ENCODE results near the gene TBCD. TPM values are rescaled to one million over a fixed set of nuclear protein-coding genes. Genes with fewer than 3 reads are reported as not detected.

The TBCD gene
- total RNA-seq, 1 experiment from 2014 or later, result 173 TPM

DNA sequence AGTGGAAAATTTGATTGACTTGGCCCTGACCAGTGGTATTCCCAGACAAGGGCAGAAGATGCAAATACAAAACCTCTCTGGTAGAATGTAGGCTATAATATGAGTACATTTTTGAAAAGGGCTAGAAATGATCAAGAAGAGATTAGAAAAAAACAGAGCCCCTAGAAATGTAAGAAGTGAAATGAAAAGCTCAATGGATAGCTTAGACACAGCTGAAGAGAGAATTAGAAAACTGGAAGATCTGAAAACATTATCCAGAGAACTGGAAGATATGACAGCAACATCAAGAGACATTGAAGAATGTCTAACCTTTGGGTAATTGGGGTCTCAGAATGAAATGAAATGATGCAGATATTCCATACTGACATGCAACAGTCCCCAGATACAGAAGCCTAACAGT is 193.1 kb downstream of the TBCD start:
- POLR2A ChIA-PET, result no interaction called here
- Mint-ChIP-seq H3K4me1 (no peaks in the 10 kb centered on the region), H3K36me3 (peaks cover 93% of the 10 kb centered on the region), H3K27me3 (ENCODE audit: low read depth) (peaks cover 19% of the 10 kb centered on the region), H3K9me3 (peaks cover 69% of the 10 kb centered on the region), H3K27ac (no peak overlapping the region), H3K4me3 (no peak overlapping the region)
- no peak for TF ChIP-seq SOX15 (CRISPR knock-in tag; IDR thresholded peaks at IDR 0.05)
- no peak for TF ChIP-seq GABPB1 (CRISPR knock-in tag; IDR thresholded peaks at IDR 0.05)
- TF ChIP-seq NR3C1 (CRISPR knock-in tag; conservative IDR thresholded peaks at IDR 0.05; ENCODE audit: low read depth), result no peak
- no peak for TF ChIP-seq SMAD3 (CRISPR knock-in tag; IDR thresholded peaks at IDR 0.05; ENCODE audit: borderline replicate concordance)
- TF ChIP-seq, protein P1, sequence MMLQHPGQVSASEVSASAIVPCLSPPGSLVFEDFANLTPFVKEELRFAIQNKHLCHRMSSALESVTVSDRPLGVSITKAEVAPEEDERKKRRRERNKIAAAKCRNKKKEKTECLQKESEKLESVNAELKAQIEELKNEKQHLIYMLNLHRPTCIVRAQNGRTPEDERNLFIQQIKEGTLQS (CRISPR knock-in tag; conservative IDR thresholded peaks at IDR 0.05), result no peak
- no peak for TF ChIP-seq IRF2 (CRISPR knock-in tag; IDR thresholded peaks at IDR 0.05; ENCODE audit: borderline replicate concordance, low read depth)
- TF ChIP-seq TEAD1 (CRISPR knock-in tag; IDR thresholded peaks at IDR 0.05), result no peak
- TF ChIP-seq ATF1 (CRISPR knock-in tag; IDR thresholded peaks at IDR 0.05), result no peak
- TF ChIP-seq, protein P2, sequence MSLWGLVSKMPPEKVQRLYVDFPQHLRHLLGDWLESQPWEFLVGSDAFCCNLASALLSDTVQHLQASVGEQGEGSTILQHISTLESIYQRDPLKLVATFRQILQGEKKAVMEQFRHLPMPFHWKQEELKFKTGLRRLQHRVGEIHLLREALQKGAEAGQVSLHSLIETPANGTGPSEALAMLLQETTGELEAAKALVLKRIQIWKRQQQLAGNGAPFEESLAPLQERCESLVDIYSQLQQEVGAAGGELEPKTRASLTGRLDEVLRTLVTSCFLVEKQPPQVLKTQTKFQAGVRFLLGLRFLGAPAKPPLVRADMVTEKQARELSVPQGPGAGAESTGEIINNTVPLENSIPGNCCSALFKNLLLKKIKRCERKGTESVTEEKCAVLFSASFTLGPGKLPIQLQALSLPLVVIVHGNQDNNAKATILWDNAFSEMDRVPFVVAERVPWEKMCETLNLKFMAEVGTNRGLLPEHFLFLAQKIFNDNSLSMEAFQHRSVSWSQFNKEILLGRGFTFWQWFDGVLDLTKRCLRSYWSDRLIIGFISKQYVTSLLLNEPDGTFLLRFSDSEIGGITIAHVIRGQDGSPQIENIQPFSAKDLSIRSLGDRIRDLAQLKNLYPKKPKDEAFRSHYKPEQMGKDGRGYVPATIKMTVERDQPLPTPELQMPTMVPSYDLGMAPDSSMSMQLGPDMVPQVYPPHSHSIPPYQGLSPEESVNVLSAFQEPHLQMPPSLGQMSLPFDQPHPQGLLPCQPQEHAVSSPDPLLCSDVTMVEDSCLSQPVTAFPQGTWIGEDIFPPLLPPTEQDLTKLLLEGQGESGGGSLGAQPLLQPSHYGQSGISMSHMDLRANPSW (CRISPR knock-in tag; conservative IDR thresholded peaks at IDR 0.05; ENCODE audit: low read depth), result no peak
- TF ChIP-seq ZNF219 (CRISPR knock-in tag; IDR thresholded peaks at IDR 0.05; ENCODE audit: borderline replicate concordance), result no peak
- TF ChIP-seq JUN (CRISPR knock-in tag; IDR thresholded peaks at IDR 0.05), result no peak
- TF ChIP-seq ZNF425 (CRISPR knock-in tag; conservative IDR thresholded peaks at IDR 0.05), result no peak
- TF ChIP-seq, protein P3, sequence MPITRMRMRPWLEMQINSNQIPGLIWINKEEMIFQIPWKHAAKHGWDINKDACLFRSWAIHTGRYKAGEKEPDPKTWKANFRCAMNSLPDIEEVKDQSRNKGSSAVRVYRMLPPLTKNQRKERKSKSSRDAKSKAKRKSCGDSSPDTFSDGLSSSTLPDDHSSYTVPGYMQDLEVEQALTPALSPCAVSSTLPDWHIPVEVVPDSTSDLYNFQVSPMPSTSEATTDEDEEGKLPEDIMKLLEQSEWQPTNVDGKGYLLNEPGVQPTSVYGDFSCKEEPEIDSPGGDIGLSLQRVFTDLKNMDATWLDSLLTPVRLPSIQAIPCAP (CRISPR knock-in tag; IDR thresholded peaks at IDR 0.05), result no peak
- TF ChIP-seq ZNF396 (CRISPR knock-in tag; IDR thresholded peaks at IDR 0.05; ENCODE audit: borderline replicate concordance), result no peak
- TF ChIP-seq, protein P4, sequence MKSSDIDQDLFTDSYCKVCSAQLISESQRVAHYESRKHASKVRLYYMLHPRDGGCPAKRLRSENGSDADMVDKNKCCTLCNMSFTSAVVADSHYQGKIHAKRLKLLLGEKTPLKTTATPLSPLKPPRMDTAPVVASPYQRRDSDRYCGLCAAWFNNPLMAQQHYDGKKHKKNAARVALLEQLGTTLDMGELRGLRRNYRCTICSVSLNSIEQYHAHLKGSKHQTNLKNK (CRISPR knock-in tag; IDR thresholded peaks at IDR 0.05), result no peak
- no peak for TF ChIP-seq FOXJ3 (CRISPR knock-in tag; IDR thresholded peaks at IDR 0.05; ENCODE audit: borderline replicate concordance)
- TF ChIP-seq, protein P5, sequence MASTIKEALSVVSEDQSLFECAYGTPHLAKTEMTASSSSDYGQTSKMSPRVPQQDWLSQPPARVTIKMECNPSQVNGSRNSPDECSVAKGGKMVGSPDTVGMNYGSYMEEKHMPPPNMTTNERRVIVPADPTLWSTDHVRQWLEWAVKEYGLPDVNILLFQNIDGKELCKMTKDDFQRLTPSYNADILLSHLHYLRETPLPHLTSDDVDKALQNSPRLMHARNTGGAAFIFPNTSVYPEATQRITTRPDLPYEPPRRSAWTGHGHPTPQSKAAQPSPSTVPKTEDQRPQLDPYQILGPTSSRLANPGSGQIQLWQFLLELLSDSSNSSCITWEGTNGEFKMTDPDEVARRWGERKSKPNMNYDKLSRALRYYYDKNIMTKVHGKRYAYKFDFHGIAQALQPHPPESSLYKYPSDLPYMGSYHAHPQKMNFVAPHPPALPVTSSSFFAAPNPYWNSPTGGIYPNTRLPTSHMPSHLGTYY (CRISPR knock-in tag; IDR thresholded peaks at IDR 0.05), result no peak
- CTCF ChIA-PET, result no interaction called here
- ATAC-seq (no peak), DNase-seq (ENCODE audit: low spot score) (no peak)

DNA sequence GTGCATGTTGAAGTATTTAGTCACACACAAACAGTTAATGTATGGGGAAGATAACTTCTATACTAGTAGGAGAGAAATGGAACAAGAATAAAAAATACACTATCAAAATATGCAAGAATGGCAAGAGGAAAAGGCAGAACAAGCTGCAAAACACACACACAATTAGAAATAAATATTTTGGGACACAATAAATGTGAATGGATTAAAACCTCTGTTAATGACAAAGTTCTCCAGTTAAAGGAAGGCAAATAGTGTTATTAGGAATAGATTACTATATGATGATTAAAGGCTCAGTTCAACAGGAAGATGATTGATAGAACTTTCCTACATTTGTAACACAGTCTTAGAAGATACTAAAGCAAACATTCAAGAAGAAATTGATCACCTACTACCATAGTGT is 194.2 kb downstream of the TBCD start:
- CTCF ChIA-PET, result no interaction called here
- Mint-ChIP-seq H3K9me3 (peaks cover 80% of the 10 kb centered on the region), H3K27ac (no peak overlapping the region), H3K36me3 (peaks cover 97% of the 10 kb centered on the region), H3K4me3 (no peak overlapping the region), H3K4me1 (no peaks in the 10 kb centered on the region), H3K27me3 (ENCODE audit: low read depth) (peaks cover 26% of the 10 kb centered on the region)
- DNase-seq (ENCODE audit: low spot score), result no peak
- ATAC-seq, result no peak
- POLR2A ChIA-PET, result no interaction called here
- no peak for TF ChIP-seq ZNF671 (CRISPR knock-in tag; IDR thresholded peaks at IDR 0.05)
- no peak for TF ChIP-seq ATF6 (CRISPR knock-in tag; IDR thresholded peaks at IDR 0.05)
- no peak for TF ChIP-seq TCF7 (CRISPR knock-in tag; IDR thresholded peaks at IDR 0.05; ENCODE audit: low read depth)
- TF ChIP-seq CDX4 (CRISPR knock-in tag; IDR thresholded peaks at IDR 0.05; ENCODE audit: borderline replicate concordance), result no peak
- TF ChIP-seq, protein P6, sequence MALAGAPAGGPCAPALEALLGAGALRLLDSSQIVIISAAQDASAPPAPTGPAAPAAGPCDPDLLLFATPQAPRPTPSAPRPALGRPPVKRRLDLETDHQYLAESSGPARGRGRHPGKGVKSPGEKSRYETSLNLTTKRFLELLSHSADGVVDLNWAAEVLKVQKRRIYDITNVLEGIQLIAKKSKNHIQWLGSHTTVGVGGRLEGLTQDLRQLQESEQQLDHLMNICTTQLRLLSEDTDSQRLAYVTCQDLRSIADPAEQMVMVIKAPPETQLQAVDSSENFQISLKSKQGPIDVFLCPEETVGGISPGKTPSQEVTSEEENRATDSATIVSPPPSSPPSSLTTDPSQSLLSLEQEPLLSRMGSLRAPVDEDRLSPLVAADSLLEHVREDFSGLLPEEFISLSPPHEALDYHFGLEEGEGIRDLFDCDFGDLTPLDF (CRISPR knock-in tag; IDR thresholded peaks at IDR 0.05), result no peak
- TF ChIP-seq SP1 (CRISPR knock-in tag; conservative IDR thresholded peaks at IDR 0.05), result no peak
- TF ChIP-seq CREM (CRISPR knock-in tag; IDR thresholded peaks at IDR 0.05), result no peak
- TF ChIP-seq RELA (CRISPR knock-in tag; IDR thresholded peaks at IDR 0.05; ENCODE audit: borderline replicate concordance), result no peak
- TF ChIP-seq EMX1 (CRISPR knock-in tag; IDR thresholded peaks at IDR 0.05), result no peak
- TF ChIP-seq ZNF396 (CRISPR knock-in tag; IDR thresholded peaks at IDR 0.05; ENCODE audit: borderline replicate concordance), result no peak
